Stimulated activated naive CD8-positive, alpha-beta T cell treated with anti-CD3 and anti-CD28 coated beads, Interleukin-15, Interleukin-2, amounts not matched to agents 100 ng/mL and 50 ng/mL, for 24 hours (primary cell): Measurements from ENCODE around the gene ZFP92.

Source experiments
- H3K27ac Mint-ChIP-seq: one replicate; pipeline ENCODE4 v1.8.0; 2021; ENCODE audit warnings: mild to moderate bottlenecking, mixed read lengths
- H3K27me3 Mint-ChIP-seq: one replicate; pipeline ENCODE4 v1.8.0; 2021; ENCODE audit warnings: mixed read lengths
- H3K36me3 Mint-ChIP-seq: one replicate; pipeline ENCODE4 v1.8.0; 2021; ENCODE audit warnings: low read depth, mixed read lengths
- H3K4me1 Mint-ChIP-seq: one replicate; pipeline ENCODE4 v1.8.0; 2021; ENCODE audit warnings: low read depth, mixed read lengths
- H3K4me3 Mint-ChIP-seq: one replicate; pipeline ENCODE4 v1.8.0; 2021; ENCODE audit warnings: mild to moderate bottlenecking, mixed read lengths
- H3K9me3 Mint-ChIP-seq: one replicate; pipeline ENCODE4 v1.8.0; 2021; ENCODE audit warnings: mixed read lengths

ZFP92 gene

DNA sequence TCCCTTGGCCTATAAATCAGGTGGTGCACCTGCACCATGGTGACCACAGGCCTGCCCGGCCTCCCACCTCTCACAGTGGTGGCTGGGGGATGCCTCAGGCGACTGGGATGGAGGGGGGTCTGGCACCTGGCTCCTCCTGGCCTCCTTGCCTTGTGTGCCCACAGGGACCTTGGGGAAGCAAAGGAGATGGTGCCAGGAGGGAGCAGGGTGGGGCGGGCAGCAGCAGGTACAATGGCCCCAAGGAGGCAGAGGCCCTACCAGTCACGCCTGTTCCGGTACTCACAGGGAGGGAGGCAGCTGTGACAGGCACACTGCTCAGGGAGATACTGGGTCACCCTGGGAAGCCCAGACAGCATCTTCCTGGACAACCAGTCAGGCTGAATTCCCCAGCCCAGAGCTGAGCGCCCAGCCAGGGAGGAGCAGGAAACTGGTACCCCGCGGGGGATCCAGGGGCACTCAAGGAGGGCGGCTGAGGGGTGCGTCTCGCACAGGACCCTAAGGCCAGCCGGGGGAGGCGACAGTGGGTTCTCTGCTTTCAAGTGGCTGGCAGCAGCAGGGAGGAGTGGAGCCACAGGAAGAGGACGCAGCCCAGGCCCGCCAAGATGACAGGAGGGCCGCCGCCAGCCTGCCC, 35.8 kb downstream of the ZFP92 start:
- Mint-ChIP-seq H3K4me3 (no peak overlapping the region), H3K4me1 (no peaks in the 10 kb centered on the region), H3K9me3 (no peaks in the 10 kb centered on the region)

DNA sequence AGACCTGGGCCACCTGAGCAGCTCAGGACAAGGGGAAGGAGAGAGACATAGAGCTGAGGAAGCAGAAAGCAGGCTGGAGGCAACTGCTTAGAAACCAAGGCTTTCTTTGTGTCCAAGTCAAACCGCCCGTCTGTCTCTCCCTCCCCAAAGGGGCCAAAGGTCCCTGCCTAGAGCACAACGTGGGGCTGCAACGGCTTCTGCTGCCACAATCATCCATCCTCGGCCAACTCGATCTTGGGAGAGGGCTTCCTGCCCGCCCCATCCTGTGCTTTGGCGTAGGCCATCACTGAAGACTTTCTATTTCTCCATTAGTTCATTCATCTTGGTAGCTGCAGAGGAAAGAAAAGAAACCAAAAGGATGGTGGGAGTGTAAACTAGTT, 36.3 kb downstream of the ZFP92 start:
- no peaks in the 10 kb centered on the region for H3K4me1 Mint-ChIP-seq
- no peaks in the 10 kb centered on the region for H3K9me3 Mint-ChIP-seq
- H3K27me3 Mint-ChIP-seq: no peaks in the 10 kb centered on the region
- H3K36me3 Mint-ChIP-seq: peaks cover 6% of the 10 kb centered on the region
- no peak overlapping the region for H3K4me3 Mint-ChIP-seq
- no peak overlapping the region for H3K27ac Mint-ChIP-seq

More for the DNA sequence above, 35.8 kb downstream of the ZFP92 start:
- Mint-ChIP-seq H3K27me3 (no peaks in the 10 kb centered on the region), H3K36me3 (peaks cover 6% of the 10 kb centered on the region), H3K27ac (no peak overlapping the region)

DNA sequence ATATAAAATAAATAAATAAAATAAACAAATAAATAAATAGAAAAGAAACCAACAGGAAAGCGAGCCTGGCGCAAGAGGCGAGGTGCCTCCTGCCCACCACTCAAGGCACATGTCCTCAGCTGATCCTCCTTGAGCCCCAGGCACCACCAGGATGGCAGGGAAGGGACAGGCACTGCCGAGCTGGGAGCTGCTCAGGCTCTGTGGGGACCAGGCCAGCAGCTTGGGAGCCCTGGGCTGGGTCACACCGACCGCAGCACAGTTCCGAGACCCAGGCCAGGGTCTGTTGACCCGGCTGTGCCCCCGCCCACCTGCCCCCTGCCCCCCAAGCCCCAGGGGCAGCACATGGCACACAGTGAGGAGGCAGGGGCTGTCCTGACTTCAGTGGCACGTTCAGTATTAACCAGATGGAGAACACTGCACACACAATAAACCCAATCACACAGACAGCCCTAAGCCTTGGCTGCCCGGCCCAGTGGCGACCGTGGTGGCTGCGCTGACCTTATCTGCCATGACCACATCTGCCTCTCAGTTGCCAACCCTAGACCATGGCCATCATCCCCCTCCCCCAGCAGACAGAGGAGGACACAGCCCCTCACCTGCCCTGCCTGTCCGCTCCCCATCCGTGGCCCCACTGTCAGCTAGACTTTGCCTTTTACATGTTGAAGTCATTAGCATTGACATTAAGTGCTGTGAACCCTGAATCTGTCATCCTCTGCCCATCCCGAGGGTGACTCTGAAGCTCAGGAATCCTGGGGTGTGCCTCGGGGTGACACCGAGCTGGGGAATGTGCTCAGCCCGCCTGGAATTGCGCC, 37.5 kb downstream of the ZFP92 start:
- no peak overlapping the region for H3K4me3 Mint-ChIP-seq
- H3K27ac Mint-ChIP-seq: no peak overlapping the region
- H3K36me3 Mint-ChIP-seq: peaks cover 11% of the 10 kb centered on the region
- H3K4me1 Mint-ChIP-seq: no peaks in the 10 kb centered on the region
- no peaks in the 10 kb centered on the region for H3K27me3 Mint-ChIP-seq
- no peaks in the 10 kb centered on the region for H3K9me3 Mint-ChIP-seq

DNA sequence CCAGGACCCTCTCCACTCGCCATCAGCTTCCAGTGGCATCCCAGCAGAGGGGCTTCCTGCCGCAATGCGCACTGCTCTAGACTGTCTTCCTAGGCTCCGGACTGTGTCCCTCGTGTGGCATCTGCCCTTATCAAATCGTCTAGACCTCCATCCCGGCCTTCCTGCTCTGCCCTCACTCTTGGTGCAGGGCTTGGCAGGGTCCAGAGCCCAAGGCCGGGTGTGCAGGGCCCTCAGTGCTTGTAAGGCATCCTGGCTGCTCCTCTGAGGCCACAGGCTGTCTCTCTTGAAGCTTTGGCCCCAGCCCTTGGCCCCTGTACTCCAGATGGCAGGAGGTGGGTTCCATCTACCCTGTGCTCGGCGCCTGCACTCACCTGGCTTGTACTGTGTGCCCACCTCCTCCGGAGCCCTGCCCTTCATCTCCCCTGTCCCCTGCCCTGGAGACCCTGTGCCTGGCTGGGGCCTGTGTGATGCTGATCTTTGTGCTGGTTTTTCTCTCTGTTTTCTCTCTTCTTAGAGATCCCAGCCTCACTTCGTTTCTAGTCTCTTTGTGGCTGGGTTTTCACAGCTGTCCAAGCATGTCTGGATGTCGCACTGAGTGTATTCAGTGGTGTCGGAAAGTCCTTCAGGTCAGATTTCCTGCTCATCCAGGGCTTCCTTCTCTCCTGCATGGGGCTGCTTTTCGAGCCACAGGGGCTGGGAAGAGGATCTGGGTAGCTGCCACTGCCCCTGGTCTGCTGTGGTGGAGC, 38.3 kb downstream of the ZFP92 start:
- Mint-ChIP-seq H3K4me1 (no peaks in the 10 kb centered on the region), H3K9me3 (no peaks in the 10 kb centered on the region), H3K4me3 (no peak overlapping the region), H3K27me3 (no peaks in the 10 kb centered on the region), H3K36me3 (peaks cover 11% of the 10 kb centered on the region), H3K27ac (no peak overlapping the region)

DNA sequence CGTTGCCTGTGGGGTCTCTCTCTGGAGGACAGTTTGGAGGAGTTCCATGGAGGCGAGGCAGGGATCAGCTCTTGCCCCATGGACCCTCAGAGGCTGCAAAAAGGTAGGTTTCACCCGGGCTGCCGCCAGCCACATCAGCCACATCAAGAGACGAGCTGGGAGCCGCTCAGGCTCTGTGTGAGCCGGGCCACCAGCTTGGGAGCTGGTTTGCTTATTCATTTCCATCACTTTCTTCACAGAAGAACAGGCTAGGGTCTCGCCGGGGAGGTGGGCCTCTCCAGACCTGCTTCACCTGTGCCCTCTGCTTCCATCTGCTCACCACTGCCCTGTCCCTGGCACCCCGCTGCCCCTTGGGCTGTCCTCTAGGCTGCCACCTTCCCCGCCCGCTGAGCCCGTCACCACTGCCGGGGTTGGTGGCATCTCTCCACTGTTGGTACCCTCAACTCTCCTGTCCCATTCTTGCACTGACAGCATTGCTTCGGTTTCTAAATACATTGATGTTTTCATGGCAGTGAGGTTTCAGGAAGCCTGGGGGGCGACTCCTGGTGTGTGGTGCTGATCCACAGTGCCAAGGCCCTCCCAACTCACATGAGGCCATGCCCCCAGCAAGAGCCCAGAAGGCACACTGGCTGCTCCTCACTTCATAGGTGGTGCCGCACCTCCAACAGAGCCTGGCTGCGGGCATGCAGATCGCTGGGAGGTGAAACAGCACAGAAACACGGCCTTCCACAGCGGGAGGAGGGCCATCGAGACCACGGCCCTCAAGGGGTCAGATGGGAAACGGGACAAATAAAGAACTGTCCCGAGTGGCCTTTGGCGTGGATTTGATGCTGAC, 39.1 kb downstream of the ZFP92 start:
- H3K4me1 Mint-ChIP-seq: no peaks in the 10 kb centered on the region
- no peaks in the 10 kb centered on the region for H3K9me3 Mint-ChIP-seq
- peaks cover 11% of the 10 kb centered on the region for H3K36me3 Mint-ChIP-seq
- H3K27ac Mint-ChIP-seq: no peak overlapping the region
- H3K4me3 Mint-ChIP-seq: no peak overlapping the region
- no peaks in the 10 kb centered on the region for H3K27me3 Mint-ChIP-seq

DNA sequence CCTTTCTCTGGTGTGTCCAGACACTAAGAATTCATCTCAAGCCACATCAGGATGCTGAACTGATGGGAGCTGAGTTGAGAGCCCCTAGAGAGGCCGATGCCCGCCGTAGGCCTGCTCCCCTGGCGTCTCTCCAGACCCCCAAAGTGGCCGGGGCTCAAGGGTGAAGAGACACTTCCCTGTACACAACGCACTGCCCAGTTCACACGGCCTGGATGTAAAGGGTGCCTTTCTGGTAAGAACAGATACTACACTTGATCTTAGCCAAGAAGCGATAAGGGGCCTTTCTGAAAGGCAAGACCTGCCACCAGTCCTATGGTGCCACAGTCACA, 39.6 kb downstream of the ZFP92 start:
- H3K36me3 Mint-ChIP-seq: peaks cover 11% of the 10 kb centered on the region
- H3K4me3 Mint-ChIP-seq: no peak overlapping the region
- no peaks in the 10 kb centered on the region for H3K4me1 Mint-ChIP-seq
- H3K9me3 Mint-ChIP-seq: no peaks in the 10 kb centered on the region
- H3K27ac Mint-ChIP-seq: no peak overlapping the region
- H3K27me3 Mint-ChIP-seq: no peaks in the 10 kb centered on the region

DNA sequence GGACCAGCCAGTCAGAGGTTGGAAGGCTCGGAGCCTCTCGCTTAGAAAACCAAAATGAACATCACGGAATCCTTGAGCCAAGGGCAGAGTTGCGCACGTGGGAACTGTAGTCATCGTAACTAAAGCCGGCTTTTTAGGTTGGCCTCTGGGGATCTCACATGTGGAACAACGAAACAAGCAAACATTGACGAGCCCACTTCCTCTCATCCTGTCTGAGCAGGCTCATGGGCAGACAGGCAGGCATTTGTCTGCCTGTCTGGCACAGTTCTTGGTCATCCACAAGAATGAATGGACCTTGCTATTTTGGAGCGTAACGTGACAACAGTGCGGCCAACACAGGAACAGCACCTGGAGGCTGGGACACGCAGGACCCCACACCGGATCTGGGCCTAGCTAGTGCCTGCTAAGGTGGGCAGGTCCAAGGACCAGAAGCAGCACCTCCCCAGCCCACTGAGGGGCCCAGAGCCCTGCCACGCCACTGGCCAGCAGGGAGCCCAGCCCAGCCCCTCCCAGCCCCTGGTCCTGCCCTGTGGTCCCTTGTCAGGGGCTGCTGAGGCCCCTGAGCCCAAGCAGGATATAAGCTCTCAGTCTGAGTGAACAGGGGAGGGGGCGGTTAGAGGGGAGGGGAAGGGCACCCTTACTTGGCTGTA, 43.8 kb downstream of the ZFP92 start:
- Mint-ChIP-seq H3K36me3 (peaks cover 18% of the 10 kb centered on the region), H3K27me3 (no peaks in the 10 kb centered on the region), H3K9me3 (no peaks in the 10 kb centered on the region), H3K4me3 (no peak overlapping the region), H3K4me1 (no peaks in the 10 kb centered on the region), H3K27ac (no peak overlapping the region)

DNA sequence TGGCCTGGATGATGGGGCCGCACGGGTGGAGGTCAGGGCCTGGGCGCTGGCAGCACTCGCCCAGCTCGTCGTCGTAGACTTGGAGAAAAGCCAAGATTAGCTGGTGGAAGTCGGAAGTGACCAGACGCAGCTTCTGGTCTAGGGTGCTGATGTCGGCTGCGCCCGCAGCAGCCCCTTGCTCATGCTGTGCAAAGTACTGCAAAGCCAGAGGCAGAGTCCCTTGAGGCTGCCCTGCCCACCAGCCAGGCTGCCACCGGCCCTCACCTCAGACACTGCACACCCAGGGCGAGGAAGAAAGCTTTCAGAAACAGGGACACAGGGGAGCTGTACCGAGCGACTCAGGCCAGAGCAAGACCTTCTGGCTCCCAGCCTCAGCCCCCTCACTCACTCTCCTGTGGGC, 44.3 kb downstream of the ZFP92 start:
- H3K9me3 Mint-ChIP-seq: no peaks in the 10 kb centered on the region

DNA sequence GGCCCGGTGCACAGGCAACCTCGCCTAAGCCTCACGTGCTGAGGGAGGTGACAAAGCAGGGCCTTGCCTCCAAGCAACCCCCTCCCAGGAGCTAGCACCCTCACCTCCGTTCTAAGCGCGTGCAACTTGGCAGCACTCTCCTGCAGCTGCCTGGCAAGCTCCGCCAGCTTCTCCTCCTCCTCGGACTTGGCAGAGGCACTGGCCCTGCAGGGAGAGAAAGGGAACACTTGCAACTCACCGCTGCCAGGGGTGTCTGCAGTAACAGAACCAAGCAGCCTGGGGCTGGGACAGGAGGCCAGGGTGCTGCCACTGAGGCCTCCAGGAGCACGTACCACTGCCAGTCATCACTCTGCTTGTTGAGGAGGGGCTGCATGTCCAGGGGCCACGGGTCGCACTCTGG, 44.9 kb downstream of the ZFP92 start:
- Mint-ChIP-seq H3K4me3 (no peak overlapping the region), H3K27me3 (no peaks in the 10 kb centered on the region), H3K27ac (no peak overlapping the region), H3K4me1 (no peaks in the 10 kb centered on the region), H3K9me3 (no peaks in the 10 kb centered on the region), H3K36me3 (peaks cover 18% of the 10 kb centered on the region)

More for the DNA sequence above, 44.3 kb downstream of the ZFP92 start:
- Mint-ChIP-seq H3K36me3 (peaks cover 20% of the 10 kb centered on the region), H3K4me3 (no peak overlapping the region), H3K4me1 (no peaks in the 10 kb centered on the region), H3K27ac (no peak overlapping the region), H3K27me3 (no peaks in the 10 kb centered on the region)

DNA sequence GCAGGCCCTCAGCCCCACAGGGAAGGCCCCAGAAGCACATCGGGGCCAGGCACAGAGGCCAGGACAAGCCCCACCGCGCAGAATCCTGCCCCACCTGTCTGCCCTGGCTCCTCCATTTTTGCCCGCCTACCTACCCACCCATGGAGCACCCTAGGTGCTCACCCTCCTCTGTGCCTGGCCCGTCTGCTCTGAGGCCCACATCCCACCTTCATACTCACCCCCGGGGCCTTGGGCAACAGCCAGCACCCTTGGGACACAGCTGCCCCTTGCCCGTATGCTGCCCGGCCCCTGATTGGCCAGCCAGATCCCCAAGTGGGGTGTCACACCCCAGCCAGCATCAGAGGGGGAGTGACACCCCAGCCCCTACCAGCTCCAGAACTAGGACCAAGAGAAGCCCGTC, 45.4 kb downstream of the ZFP92 start:
- Mint-ChIP-seq H3K36me3 (peaks cover 17% of the 10 kb centered on the region), H3K9me3 (no peaks in the 10 kb centered on the region), H3K27ac (no peak overlapping the region), H3K4me1 (no peaks in the 10 kb centered on the region), H3K4me3 (no peak overlapping the region), H3K27me3 (no peaks in the 10 kb centered on the region)

DNA sequence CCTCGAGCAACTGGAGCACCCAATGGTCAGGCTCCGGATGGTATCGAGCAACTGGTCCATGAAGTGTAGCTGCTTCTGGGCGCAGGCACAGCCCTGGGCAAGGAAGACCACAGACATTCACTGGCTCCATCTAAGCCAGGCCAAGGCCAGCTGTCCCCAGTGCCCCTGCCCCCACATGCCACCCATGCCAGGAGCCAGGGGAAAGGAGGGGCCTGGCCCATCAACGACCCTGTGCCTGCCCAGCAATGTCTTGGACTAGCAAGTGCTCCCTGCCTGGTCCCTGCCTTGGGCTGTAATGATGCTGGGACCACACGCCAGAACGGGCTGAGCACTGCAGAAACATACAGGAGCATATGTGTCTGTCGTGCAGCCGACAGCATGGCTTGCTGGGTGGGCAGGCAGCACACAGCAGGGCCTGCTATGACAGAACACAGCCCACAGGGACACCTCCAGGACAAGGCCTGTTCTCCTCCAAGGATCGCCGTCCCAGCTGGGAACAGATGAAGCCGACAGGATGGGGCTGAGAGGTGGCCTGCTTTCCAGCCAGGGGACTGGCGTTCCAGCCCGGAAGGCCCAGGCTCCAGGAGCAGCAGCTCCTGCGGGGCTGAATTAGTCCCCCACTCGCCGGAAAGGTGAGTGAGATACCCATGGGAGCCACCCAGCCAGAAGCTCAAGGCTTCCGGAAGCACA, 46.0 kb downstream of the ZFP92 start:
- Mint-ChIP-seq H3K27ac (no peak overlapping the region), H3K4me3 (no peak overlapping the region), H3K4me1 (no peaks in the 10 kb centered on the region), H3K9me3 (no peaks in the 10 kb centered on the region), H3K36me3 (peaks cover 21% of the 10 kb centered on the region), H3K27me3 (no peaks in the 10 kb centered on the region)

DNA sequence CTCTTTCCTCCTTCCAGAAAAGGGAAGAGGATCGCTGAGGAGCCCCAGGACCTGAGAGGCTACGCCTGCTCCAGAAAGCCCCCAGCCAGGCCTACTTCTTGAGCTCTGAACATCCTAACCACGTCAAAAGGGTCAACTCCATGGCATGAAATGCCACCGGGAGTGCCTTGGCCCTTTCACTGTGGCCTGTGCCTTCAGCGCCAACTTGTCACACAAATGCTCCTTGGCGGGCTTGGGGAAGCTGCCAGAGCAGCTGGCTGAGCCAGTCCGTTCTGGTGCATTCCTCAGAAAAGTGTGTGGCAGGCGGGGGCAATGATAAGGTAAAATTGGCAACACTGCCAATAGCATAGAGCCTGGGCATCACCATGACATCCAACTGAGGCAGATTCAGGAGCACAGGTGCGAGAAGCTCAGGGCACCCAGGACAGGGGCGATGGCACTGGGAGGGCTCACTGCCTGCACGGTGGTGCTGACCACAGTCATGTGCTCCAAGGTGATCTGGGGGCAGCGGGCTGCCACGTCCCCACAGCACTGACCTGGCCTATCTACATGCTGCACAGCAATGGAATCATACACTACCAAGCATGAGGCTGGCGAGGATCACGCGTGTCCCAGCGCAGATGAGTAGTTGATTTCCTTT, 46.7 kb downstream of the ZFP92 start:
- Mint-ChIP-seq H3K27ac (no peak overlapping the region), H3K27me3 (no peaks in the 10 kb centered on the region), H3K4me1 (no peaks in the 10 kb centered on the region), H3K9me3 (no peaks in the 10 kb centered on the region), H3K4me3 (no peak overlapping the region), H3K36me3 (peaks cover 19% of the 10 kb centered on the region)

DNA sequence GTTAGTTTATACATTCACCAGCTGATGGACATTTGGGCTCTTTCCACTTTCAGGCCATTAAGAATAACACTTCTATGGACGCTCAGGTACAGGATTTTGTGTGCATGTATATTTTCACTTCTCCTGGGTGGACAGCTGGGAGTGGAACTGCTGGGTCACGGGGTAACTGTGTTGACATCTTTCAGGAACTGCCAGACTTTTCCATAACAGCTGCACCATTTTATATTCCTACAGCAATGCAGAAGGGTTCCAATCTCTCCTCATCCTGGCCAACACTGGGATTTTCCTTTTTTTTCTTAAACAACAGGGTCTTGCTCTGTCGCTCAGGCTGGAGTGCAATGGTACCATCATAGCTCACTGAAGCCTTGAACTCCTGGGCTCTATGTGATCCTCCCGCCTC, 47.2 kb downstream of the ZFP92 start:
- Mint-ChIP-seq H3K36me3 (peaks cover 16% of the 10 kb centered on the region), H3K9me3 (no peaks in the 10 kb centered on the region), H3K27ac (no peak overlapping the region), H3K27me3 (no peaks in the 10 kb centered on the region), H3K4me1 (no peaks in the 10 kb centered on the region), H3K4me3 (no peak overlapping the region)
